Lung (tissue), 12 donors: ENCODE measurements around the gene AKAP13. TPM values are rescaled to one million over a fixed set of nuclear protein-coding genes. Genes with fewer than 3 reads are reported as not detected.

ENCODE experiments used
- ATAC-seq: fragments of 200-7000 bp; cut with Tn5 transposase; one replicate; pipeline ENCODE4 v1.9.1; 2020; ENCODE audit warnings: moderate number of reproducible peaks; ENCODE audit not compliant: insufficient read depth, low FRiP score
- DNase-seq, 3 donors: peaks; one replicate each; pipeline ENCODE4 v3.0.0-alpha.2; 2013 to 2017
- H3K27ac ChIP-seq, 2 donors: one replicate each; pipeline ENCODE4 v1.5.1; 2013; ENCODE audit warnings: mild to moderate bottlenecking in 2 of 2, moderate library complexity in 2 of 2, control low read depth in 1 of 2, inconsistent platforms in 1 of 2, low read depth in 1 of 2, low read length in 1 of 2
- H3K27me3 ChIP-seq, 3 donors: one replicate each; pipeline ENCODE4 v1.5.1; 2013; ENCODE audit warnings: low read length in 2 of 3; ENCODE audit not compliant: control insufficient read depth in 3 of 3, insufficient read depth in 3 of 3
- H3K36me3 ChIP-seq, 4 donors: one replicate each; pipeline ENCODE4 v1.5.1; 2013; ENCODE audit warnings: low read length in 4 of 4, mild to moderate bottlenecking in 1 of 4, moderate library complexity in 1 of 4; ENCODE audit not compliant: control insufficient read depth in 4 of 4, insufficient read depth in 4 of 4
- H3K4me1 ChIP-seq, 5 donors: one replicate each; pipeline ENCODE4 v1.5.1; 2013; ENCODE audit warnings: low read length in 5 of 5, mild to moderate bottlenecking in 2 of 5, moderate library complexity in 1 of 5; ENCODE audit not compliant: control insufficient read depth in 5 of 5, insufficient read depth in 5 of 5
- H3K4me3 ChIP-seq: one replicate; pipeline ENCODE4 v1.5.1; 2013; ENCODE audit warnings: mild to moderate bottlenecking, control low read depth, moderate library complexity
- H3K9ac ChIP-seq, 2 donors: one replicate each; pipeline ENCODE4 v1.5.1; 2013; ENCODE audit warnings: low read length in 2 of 2, control low read depth in 1 of 2; ENCODE audit not compliant: insufficient read depth in 1 of 2
- H3K9me3 ChIP-seq, 4 donors: one replicate each; pipeline ENCODE4 v1.5.1; 2013; ENCODE audit warnings: low read length in 3 of 4, mild to moderate bottlenecking in 1 of 4, moderate library complexity in 1 of 4; ENCODE audit not compliant: control insufficient read depth in 4 of 4, insufficient read depth in 3 of 4
- CTCF ChIP-seq: IDR thresholded peaks from 2 replicates; pipeline ENCODE4 v1.5.1; 2012; ENCODE audit warnings: mild to moderate bottlenecking; ENCODE audit errors: control extremely low read depth, extremely low read depth
- WGBS, 2 donors: extraction: QIAGEN DNeasy Blood & Tissue Kit; methylation state at CpG; one replicate each; pipeline ENCODE4 v1.1.7; 2013; 5-methylcytosine and 5-hydroxymethylcytosine counted together
- polyA plus RNA-seq, 2 donors: library from polyadenylated mRNA; stranded (reverse); fragments of 200-250 nt; gene quantifications; one replicate each; pipeline ENCODE4 v1.2.1, GENCODE V29; 2013
- total RNA-seq, 2 donors: library from RNA; depleted of rRNA in 1 of 2; stranded (reverse); fragments of >200 nt in 1 of 2; gene quantifications; one replicate each; pipeline ENCODE4 v1.2.1, GENCODE V29; 2014 to 2021
- donor health status: control.
- donor health status: control.
- donor health status: Bipolar disorder and iron deficiency.
- donor health status: healthy.
- donor health status: DM: yes; HTN: yes; CAD: no.

Gene AKAP13
- total and polyA plus RNA-seq, 4 donors, result 102 to 1,115 (median 259) TPM

GRCh38 chr15:85623315-85624049, 243.1 kb downstream of the AKAP13 start:
- ATAC-seq (peak; percentile 32), DNase-seq (no peak)
- H3K4me1 ChIP-seq, result peaks cover 12 to 87% (median 56%) of the 10 kb centered on the region in 5 donors
- TF ChIP-seq CTCF, result no peak
- H3K36me3 ChIP-seq, result peaks cover 0 to 8% (median 0%) of the 10 kb centered on the region in 4 donors
- no peaks in the 10 kb centered on the region for H3K9me3 ChIP-seq
- H3K27ac ChIP-seq, result peak overlapping the region; percentile 67 to 78
- H3K4me3 ChIP-seq, result no peak overlapping the region
- peak overlapping the region in 1 of 2 donors; percentile 8 for H3K9ac ChIP-seq
- WGBS, 2 donors, result 43 to 55% methylated on average over 5 of the region's 5 CpGs
- H3K27me3 ChIP-seq, result no peaks in the 10 kb centered on the region

GRCh38 chr15:85624291-85624801, 243.9 kb downstream of the AKAP13 start:
- peak overlapping the region; percentile 60 to 78 for H3K27ac ChIP-seq
- H3K4me1 ChIP-seq, result peaks cover 8 to 80% (median 55%) of the 10 kb centered on the region in 5 donors
- 11 to 22% methylated on average over 7 of the region's 7 CpGs for WGBS, 2 donors
- TF ChIP-seq CTCF, result no peak
- H3K36me3 ChIP-seq, result peaks cover 0 to 10% (median 0%) of the 10 kb centered on the region in 4 donors
- ATAC-seq (no peak), DNase-seq (peak; percentile 63 to 80 (median 75))
- H3K27me3 ChIP-seq, result no peaks in the 10 kb centered on the region
- H3K4me3 ChIP-seq, result no peak overlapping the region
- no peaks in the 10 kb centered on the region for H3K9me3 ChIP-seq
- peak overlapping the region in 1 of 2 donors; percentile 47 for H3K9ac ChIP-seq

- TF ChIP-seq CTCF, result no peak
- WGBS, 2 donors, result 63 to 66% methylated on average over 7 of the region's 7 CpGs
- Histone ChIP-seq H3K27ac (peak overlapping the region; percentile 58 to 78), H3K4me3 (no peak overlapping the region), H3K9me3 (no peaks in the 10 kb centered on the region), H3K36me3 (peaks cover 0 to 9% (median 0%) of the 10 kb centered on the region in 4 donors), H3K27me3 (no peaks in the 10 kb centered on the region), H3K9ac (peak overlapping the region in 1 of 2 donors; percentile 29), H3K4me1 (peaks cover 5 to 71% (median 55%) of the 10 kb centered on the region in 5 donors)
- DNase-seq, result peak in 1 of 3 donors; percentile 15
- no peak for ATAC-seq
These were observed 244.9 kb downstream of the AKAP13 start for GRCh38 chr15:85625166-85625830.
